ENCODE data around the gene SAC3D1. TPM values are rescaled to one million over a fixed set of nuclear protein-coding genes. Genes with fewer than 3 reads are reported as not detected.

SAC3D1 gene
- total RNA-seq, 6 experiments from 2014 or later: 4.2 to 13.8 (median 5.8) TPM

- Histone ChIP-seq H3K4me1 (no peaks in the 10 kb centered on the region), H3K36me3 (no peaks in the 10 kb centered on the region), H3K4me3 (no peak within 1 kb of the TSS), H3K9me3 (no peaks in the 10 kb centered on the region), H3K27me3 (no peaks in the 10 kb centered on the region), H3K27ac (no peak within 1 kb of the TSS)
- DNase-seq (no peak), ATAC-seq (peak in 1 of 4 donors; percentile 36)
- TF ChIP-seq POLR2A (IDR thresholded peaks at IDR 0.05): no peak
- no peak for TF ChIP-seq CTCF (IDR thresholded peaks at IDR 0.05)
- WGBS (ENCODE audit: insufficient coverage, low coverage, low lambda C conversion rate, missing lambda C conversion rate): 50% methylated on average over 1 of the region's 8 CpGs
- intact Hi-C loops (cut with DNase I): no loop called here
These were observed 17.5 kb downstream of the SAC3D1 start, which contains the start of gene NAALADL1 for GRCh38 chr11:65058419-65059054. Gene NAALADL1 (minus strand): TSS chr11:65058553. CDS start chr11:65058521, 32 bp downstream.

- no peaks in the 10 kb centered on the region for H3K36me3 ChIP-seq
- H3K4me1 ChIP-seq: no peaks in the 10 kb centered on the region
- no peaks in the 10 kb centered on the region for H3K9me3 ChIP-seq
- TF ChIP-seq CTCF (IDR thresholded peaks at IDR 0.05): no peak
- TF ChIP-seq POLR2A (IDR thresholded peaks at IDR 0.05): no peak
- no peak overlapping the region for H3K27ac ChIP-seq
- no peak overlapping the region for H3K4me3 ChIP-seq
- 64% methylated on average over 3 of the region's 3 CpGs for WGBS (ENCODE audit: insufficient coverage, low coverage, low lambda C conversion rate, missing lambda C conversion rate)
- ATAC-seq: no peak
- intact Hi-C loops (cut with DNase I): no loop called here
- H3K27me3 ChIP-seq: no peaks in the 10 kb centered on the region
- DNase-seq: no peak
These were observed 18.5 kb downstream of the SAC3D1 start for GRCh38 chr11:65059523-65059922.

GRCh38 chr11:65059959-65060824 lies 19.2 kb downstream of the SAC3D1 start:
- no peak overlapping the region for H3K4me3 ChIP-seq
- no peak overlapping the region for H3K27ac ChIP-seq
- no peaks in the 10 kb centered on the region for H3K27me3 ChIP-seq
- H3K4me1 ChIP-seq: no peaks in the 10 kb centered on the region
- DNase-seq: no peak
- no peak for ATAC-seq
- H3K36me3 ChIP-seq: no peaks in the 10 kb centered on the region
- no peak for TF ChIP-seq CTCF (IDR thresholded peaks at IDR 0.05)
- TF ChIP-seq POLR2A (IDR thresholded peaks at IDR 0.05): no peak
- WGBS (ENCODE audit: insufficient coverage, low coverage, low lambda C conversion rate, missing lambda C conversion rate): 37% methylated on average over 3 of the region's 10 CpGs
- intact Hi-C loops (cut with DNase I): no loop called here
- no peaks in the 10 kb centered on the region for H3K9me3 ChIP-seq

GRCh38 chr11:65060913-65061408 lies 20.0 kb downstream of the SAC3D1 start:
- intact Hi-C loops (cut with DNase I): no loop called here
- no peak for DNase-seq
- H3K4me1 ChIP-seq: no peaks in the 10 kb centered on the region
- TF ChIP-seq CTCF (IDR thresholded peaks at IDR 0.05) (no peak), POLR2A (IDR thresholded peaks at IDR 0.05) (no peak)
- no peak overlapping the region for H3K4me3 ChIP-seq
- no peaks in the 10 kb centered on the region for H3K27me3 ChIP-seq
- no peaks in the 10 kb centered on the region for H3K9me3 ChIP-seq
- H3K36me3 ChIP-seq: no peaks in the 10 kb centered on the region
- H3K27ac ChIP-seq: no peak overlapping the region
- peak in 1 of 4 donors; percentile 24 for ATAC-seq
- WGBS (ENCODE audit: insufficient coverage, low coverage, low lambda C conversion rate, missing lambda C conversion rate): 74% methylated on average over 8 of the region's 9 CpGs

All from right lobe of liver (tissue), 6 donors.